NOMO-1 treated with dmso at 0.1 percent for 144 hours (cell line): ENCODE data around the gene FOXF2.

Experiments
- DNase-seq: peaks from one replicate; lab custom pipeline; 2025; ENCODE audit not compliant: unreplicated experiment; lab: John Stamatoyannopoulos, UW

FOXF2 gene

DNA sequence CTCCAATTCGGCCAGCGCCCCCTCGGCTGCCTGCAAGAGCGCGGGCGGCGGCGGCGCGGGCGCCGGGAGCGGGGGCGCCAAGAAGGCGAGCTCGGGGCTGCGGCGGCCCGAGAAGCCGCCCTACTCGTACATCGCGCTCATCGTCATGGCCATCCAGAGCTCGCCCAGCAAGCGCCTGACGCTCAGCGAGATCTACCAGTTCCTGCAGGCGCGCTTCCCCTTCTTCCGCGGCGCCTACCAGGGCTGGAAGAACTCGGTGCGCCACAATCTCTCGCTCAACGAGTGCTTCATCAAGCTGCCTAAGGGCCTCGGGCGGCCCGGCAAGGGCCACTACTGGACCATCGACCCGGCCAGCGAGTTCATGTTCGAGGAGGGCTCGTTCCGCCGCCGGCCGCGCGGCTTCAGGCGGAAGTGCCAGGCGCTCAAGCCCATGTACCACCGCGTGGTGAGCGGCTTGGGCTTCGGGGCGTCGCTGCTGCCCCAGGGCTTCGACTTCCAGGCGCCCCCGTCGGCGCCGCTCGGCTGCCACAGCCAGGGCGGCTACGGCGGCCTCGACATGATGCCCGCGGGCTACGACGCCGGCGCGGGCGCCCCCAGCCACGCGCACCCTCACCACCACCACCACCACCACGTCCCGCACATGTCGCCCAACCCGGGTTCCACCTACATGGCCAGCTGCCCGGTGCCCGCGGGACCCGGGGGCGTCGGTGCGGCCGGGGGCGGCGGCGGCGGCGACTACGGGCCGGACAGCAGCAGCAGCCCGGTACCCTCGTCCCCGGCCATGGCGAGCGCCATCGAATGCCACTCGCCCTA lies 963 bp downstream of the FOXF2 start:
- no peak for DNase-seq

DNA sequence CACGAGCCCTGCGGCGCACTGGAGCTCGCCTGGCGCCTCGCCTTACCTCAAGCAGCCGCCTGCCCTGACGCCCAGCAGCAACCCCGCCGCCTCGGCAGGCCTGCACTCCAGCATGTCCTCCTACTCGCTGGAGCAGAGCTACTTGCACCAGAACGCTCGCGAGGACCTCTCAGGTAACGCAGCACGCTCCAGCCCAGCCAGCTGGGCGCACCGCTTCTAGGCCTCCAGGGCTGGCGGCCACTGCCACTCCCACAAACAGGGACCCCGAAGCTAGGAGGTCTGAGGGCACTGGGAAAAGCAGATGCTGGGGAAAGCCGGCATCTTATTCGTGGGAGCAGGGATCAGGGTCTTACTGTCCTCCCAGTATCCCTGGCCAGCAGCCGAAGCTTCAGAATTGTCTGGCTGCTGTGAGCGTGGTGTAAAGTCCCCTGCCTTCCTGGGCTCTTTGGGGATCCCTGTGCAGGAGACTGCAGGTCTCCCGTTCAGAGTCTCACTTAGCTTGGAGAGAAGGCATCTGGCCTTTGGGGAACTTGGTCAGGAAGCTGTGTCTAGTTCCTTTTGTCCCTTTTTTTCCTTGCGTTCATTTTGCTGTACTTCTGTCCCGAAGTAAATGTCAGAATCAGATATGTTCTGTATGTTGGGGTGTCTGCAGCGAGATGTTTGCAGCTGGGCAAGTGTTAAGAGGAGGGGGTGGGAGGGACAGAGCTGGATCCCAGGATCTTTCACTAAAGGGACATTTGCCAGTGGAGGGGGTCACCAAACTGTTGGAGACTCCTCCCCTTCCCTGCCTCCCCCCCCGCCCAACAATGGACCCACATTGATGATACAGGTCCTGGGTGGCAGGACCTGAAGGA lies 1.8 kb downstream of the FOXF2 start:
- no peak for DNase-seq

DNA sequence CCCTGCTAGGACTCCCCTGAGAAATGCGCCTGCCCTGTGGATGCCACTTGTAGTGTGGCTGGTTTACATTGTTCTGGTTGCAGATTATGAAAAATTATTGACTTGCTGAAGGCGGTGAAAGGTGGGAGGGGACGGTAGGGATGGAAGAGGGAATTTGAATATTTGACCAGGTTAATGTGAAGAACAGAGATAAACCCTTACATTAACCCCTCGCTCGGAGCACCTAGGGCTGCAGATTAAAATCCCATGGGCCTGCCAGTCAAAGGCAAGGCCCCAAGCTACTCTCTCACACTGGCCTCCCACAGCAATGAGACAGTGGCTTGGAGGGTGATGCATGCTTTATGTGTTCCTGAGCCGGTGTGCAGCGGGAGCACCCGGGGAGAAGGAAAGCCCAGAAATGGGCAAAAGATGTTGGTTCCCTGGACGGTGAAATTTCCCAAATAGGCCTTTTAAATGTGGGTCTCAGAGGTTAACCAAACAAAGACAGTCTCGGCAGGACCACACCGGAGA lies 2.5 kb downstream of the FOXF2 start:
- DNase-seq: no peak

DNA sequence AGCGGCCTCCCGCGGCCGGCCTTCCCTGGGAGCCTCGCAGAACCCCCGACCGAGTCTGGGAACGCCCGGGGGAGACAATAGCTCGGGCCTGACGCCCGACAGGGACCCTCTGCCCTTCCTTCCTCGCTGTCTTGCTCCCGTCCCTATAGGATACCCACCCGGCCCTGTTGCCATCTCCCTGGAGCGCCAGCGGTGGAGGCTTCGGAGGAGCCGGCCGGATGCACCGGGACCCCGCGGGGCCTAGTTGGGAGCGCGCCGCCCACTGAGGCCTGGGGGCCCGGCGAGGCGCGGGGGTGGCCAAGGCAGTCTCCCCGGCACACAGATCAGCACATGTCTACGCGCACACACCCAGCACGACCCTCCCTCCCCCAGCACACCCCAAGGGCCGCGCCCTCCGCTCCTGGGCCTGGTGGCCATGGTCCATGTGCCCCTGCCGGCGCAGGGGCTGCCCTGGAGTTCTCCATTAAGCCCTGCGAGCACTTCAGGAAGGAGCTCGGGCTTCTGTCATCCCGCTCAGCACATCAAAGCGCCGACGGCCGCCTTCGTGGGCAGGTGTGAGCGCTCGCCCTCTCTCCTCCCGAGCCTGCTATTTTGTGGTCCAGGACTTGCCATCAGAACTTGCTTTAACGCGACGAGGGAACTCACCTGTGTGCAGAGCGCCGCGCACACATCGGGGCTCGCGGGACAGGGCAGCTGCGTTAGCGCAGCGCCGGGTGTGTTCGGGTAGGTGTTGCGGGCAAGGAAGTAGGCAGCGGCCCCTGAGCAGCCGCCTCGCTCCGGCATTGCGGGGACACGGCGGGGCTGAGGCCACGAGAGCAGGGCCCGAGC lies 3.7 kb downstream of the FOXF2 start:
- no peak for DNase-seq

DNA sequence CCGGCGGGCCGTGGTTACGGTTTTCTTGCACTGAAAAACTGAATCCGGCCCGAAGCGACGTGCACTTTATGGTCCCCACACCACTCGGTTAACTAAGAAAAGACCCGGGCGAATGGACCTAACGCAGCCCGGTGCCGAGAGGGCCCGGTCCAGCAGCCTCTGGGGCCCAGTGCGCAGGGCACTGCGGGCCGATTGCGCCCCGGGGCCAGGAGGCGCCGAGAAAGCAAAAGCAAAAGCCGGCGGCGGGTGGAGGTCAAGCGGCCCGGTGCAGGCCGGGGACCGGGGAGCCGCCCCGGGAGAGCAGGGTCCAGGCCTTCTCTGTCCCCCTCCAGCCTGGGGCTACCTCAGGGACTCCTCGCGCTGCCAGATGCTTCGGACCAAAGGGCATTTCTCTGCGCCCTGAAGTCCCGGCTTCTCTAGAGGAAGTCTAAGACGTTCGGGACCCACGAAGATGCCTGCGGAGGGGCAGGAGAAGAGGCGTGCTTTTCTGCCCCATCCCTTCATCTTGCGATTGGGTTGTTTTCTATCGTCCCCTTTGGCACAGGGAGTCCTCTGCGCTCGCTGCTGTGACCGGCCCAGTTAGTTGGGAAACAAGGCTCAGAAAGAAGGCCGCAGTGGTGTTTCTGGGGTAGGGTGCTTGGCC lies 4.4 kb downstream of the FOXF2 start:
- DNase-seq: no peak

DNA sequence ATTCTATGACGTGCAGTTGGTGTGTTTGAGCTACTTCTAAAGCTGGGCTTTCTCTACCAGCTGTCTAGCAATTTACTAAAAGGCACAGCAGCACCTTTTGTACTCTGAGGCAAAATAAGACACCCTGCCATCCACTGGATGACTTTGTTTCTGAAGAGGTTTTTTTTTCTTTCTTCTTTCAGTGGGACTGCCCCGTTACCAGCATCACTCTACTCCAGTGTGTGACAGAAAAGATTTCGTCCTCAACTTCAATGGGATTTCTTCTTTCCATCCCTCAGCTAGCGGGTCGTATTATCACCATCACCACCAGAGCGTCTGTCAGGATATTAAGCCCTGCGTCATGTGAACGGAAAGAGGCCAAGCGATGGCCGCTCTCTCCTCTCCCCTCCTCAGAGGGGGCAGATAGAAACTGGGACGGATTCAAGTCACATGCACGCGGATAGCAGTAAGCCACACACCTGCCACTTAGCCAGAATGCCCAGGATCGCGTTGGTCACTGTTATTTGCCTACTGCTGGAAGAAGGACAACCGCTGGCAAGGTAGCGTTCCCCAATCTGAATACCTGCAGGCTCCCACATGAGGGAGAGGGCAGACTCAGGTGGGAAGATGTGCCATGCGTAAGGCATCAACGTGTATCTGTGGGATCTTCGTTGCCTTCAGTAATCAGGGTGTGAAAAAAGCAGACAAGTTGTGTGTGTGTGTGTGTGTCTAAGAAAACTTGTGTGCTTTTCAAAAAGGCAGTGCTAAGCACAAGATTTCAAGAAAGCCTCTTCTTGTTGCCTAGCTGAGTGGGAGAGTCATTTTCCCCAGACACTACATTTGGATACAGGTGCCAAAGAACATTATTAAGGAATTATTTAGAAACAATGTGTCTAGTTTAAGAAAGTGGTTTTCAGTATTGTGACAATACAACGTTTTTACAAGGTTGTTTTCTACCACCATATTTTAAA lies 5.4 kb downstream of the FOXF2 start:
- no peak for DNase-seq

DNA sequence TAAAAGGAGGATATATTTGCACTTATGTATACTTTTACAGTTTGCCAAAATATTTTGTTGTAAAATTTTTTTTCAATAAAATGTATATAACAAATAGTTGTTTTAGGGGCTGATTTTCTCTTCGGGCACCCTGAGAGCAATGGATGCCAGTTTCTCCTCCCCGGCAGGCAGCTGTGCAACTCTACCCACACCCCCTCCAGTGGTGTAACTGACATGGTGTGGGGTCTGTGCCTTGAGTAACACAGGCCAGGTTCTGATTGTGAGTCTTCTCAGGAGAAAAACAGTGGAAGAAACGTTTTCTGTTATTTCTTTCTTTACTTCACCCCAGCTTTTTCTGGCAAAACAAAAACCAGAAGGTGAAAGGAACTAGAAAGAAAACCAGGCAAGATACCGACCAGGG lies 6.1 kb downstream of the FOXF2 start:
- DNase-seq: no peak

DNA sequence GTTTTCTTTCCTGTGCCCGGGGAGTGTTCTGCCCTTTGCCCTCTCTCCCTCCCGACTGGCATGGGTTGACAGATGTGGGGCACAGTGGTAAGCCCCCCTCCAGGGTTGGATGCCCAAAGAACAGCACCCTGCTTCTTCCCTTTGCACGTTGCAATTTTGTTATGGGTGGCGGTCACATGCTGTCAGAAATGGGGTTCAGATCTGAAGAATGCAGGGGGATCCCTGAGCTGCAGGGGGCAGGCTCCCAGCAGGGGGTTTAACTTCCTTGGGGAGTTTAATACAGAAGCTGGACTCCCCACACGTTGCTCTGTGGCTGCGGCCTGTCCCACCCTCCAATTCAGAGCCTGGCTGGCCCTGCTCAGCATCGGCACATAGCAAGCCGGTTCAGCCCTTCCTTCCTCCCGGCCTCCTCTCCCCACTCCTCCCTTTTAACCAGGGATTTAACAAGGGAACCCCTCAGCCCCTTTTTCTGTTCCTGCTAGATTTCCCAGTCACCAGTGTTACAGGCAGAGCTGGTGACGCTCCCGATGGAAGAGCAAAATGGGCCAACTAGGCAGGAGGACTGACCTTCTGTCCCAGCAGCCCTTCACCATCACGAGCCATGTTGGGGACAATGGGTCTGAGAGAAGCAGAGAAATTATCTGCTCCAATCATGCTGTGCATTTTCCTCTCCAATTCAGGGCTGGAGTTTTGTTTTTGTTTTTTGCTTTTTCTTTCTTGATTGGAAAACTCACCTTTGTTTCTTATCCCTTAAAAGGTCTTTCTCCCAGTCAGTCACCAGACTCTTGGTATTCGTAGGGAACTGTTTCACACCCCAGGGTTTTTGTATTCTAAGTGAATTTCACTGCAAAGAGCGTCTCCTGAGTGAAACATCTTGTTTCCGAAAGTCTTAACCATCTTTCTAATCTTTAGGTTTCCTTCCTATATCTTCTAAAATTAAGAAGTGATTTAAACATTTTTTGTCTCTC lies 6.8 kb downstream of the FOXF2 start:
- DNase-seq: no peak

DNA sequence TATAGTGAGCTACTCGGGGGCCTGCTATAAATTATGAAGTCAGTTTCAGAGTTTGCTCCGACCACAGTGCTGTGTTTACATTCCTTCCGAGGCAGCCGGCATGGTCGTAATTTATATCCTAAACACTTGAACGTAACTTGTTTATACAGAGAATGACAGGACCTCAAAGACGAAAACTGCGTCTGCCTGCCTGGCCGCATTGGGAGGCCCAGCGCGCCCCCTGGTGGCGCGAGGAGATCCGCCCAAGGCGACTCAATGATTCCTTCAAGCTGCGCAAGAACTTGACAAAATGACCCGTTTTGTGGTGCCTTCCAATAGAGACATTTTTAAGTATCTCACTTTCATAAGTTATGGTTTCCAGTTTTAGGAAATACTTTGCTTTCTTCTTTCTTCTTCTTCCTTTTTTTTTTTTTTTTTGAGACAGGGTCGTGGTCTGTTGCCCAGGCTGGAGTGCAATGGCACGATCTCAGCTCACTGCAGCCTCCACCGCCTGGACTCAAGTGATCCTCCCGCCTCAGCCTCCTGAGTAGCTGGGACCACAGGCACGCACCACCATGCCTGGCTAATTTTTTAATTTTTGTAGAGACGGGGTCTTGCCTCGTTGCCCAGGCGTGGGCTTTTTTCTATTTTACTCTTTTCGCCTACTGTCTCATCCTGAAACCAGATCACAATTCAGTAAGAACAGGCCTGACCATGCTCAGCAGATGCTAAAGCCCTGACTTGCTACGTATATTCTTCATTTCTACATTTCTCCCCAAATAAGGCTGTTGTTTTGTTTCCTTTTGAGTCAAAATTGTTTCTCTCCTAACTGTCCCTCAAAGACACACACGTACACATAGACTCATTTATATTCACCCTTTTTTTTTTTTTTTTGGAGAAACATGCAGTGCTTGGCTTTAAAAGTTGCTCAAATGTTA lies 7.8 kb downstream of the FOXF2 start:
- peak; percentile 19 for DNase-seq

DNA sequence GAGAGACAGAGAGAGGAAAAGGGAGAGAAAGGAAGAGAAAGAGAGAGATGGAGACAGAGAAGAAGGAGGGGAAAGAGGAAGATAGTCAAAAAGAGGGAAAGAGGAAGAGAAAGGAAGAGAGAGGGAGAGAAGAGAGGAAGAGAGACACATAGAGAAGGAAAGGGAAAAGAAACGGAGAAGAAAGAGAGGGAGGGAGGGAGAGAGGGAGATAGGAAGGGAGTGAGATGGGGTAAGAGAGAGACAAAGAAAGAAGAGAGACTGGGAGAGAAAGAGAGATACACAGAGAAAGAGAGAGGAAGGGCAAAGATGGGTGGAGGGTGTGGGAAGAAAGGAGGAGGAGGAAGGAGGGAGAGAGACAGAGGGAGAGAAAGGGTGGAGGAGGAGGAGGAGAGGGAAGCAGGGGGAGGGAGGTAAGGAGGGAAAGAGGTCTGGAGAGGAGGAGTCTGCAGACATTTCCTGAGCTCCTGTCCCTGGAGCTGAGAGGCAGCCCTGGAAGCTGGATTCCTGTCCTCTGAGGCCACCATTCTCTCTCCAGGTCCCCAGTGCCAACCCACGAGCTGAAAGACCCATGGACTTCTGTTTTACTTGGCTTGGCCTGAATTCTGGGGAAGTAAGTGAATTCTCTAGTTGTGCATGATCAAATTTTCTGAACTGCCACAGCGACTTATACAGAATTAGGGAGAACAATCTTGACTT lies 9.9 kb downstream of the FOXF2 start:
- no peak for DNase-seq

DNA sequence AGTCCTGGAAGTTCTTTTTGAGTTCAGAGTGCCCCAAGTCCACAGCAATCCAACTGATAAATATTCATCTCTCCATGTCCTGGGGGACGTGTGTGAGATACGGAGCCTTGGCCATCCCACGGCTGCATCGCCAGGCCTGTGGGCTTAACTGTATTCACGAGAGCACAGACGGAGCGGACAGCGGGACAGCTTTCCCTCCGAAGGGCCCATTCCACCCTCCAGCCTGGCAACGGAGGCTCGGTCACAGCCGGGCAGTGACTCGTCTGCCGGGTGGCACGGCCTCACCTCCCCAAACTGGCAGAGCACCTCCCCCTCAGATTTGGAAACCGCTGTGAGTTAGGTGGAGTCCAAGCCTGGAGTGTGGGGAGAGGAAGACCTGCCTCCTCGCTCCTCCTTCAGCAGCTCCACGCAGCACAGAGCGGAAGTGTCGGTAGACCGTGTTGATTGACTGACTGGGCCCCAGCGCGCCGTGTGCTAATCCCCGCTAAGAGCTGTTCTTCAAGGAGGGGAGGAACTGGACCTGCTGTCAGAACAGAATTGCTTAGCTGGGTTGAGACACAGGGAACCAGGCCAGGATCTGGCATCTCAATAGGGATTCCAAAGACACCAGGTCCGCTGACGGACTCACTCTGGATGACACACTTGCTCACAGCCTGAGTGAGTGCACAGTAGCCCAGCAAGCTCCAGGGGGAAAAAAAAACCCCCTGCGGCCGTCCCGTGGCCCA lies 10.9 kb downstream of the FOXF2 start:
- no peak for DNase-seq

DNA sequence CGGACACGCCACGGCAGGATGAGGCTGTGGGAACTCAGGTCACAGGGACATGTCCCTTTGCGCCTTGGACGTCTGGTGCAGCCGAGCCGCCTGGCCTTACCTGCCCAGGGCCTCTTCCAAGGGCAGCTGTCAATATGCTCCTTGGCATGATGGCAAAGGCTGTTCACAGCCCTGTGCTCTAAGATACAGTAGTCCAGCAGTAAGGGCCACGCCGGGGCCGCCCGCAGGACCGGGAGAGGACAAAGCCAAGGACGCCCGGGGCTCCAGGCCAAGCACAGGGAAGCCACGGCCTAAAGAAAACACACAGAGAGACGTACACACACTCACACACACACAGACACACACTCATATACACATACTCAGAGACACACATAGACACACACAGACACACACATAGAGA lies 13.0 kb downstream of the FOXF2 start:
- DNase-seq: no peak

DNA sequence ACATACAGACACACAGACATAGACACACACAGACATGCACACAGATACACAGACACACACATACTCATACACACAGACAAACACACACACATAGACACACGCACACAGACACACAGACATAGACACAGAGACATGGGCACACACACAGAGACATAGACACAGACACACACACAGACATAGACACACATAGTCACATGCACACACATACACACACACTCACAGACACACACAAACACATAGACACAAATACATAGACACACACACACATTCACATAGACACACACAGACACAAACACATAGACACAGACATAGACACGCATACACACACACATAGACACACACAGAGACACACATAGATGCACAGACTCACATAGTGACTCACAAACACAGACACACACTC lies 13.5 kb downstream of the FOXF2 start:
- no peak for DNase-seq

DNA sequence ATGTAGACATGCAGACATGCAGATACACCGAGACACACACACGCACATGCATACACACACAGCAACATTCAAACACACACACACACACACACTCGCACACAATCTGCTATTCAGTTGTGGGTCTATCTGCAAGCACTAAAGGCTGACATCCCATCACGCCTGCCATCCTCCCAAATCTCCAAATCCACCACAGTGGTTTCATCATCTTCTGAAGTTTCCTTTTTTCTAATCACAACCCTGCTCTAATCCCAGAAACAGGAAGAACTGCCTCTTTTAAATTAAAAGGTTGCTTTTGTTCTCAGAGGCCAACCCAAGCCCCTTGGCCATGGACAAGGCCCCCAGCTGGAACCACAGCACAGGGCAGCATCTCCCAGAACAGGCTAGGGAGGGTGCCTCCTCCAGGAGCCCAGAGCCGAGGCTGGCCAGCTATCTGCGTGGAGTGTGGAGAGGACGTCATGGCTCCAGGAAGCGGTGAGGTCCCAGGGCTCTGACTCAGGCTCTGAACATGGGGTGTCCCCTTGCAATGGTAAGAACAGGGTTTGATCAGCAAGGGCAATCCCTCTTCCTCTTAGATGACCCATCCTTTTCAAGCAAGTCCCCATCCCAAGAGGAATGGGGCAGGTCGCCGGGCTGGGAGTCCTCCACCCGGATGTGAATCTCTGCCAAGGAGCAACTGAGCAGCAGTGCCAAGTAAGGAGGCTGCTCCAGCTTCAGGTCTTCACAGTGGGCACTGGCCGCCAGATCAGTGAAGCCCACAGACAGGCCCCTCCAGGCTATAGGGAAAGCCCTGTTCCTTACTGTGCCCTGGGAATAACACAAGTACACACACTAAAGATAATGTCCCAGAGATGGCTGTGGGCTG lies 14.7 kb downstream of the FOXF2 start:
- no peak for DNase-seq

DNA sequence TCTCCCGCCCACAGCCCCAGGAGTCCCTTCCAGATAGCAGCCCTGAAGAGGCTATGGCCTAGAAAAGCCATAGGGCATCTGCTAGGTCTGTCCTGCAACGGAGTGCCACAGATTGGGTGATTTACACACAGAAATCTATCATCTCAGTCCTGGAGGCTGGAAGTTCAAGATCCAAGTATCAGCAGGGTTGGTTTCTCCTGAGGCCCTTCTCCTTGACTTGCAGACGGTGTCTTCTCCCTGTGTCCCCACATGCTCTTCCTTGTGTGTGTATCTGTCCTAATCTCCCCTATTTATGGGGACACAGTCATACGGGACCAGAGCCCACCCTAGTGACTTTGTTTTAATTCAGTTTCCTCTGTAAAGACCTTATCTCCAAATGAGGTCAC lies 15.3 kb downstream of the FOXF2 start:
- no peak for DNase-seq
